IMR-90 (cell line): ENCODE results near the gene SMC6. TPM values are rescaled to one million over a fixed set of nuclear protein-coding genes. Genes with fewer than 3 reads are reported as not detected.

Experiments
- ATAC-seq: fragments of 200-7000 bp; cut with Tn5 transposase; 2 replicates; pipeline ENCODE4 v1.9.1; 2020; ENCODE audit warnings: low read depth, mild to moderate bottlenecking, moderate library complexity
- BruUV-seq: library from RNA; stranded (reverse); fragments of 400-500 nt; replicated peaks from 2 replicates; lab custom pipeline; 2021; lab: Mats Ljungman, UMichigan
- CTCF ChIA-PET: fragments of 300-600 bp; formaldehyde crosslinking; extraction: SDS; loops from one replicate; lab custom pipeline; 2021; ENCODE audit warnings: antibody characterized with exemption; lab: Yijun Ruan, JAX
- POLR2A ChIA-PET: fragments of 300-600 bp; sonication (Branson Sonifier 250); formaldehyde crosslinking; loops from one replicate; lab custom pipeline; 2022; ENCODE audit warnings: antibody characterized with exemption; ENCODE audit not compliant: unreplicated experiment; lab: Charles Lee
- DNase-seq: peaks from one replicate; pipeline ENCODE4 v3.0.0; 2013
- H2AFZ ChIP-seq: replicated peaks from 2 replicates; pipeline ENCODE3; 2013; ENCODE audit warnings: low read length, mild to moderate bottlenecking; ENCODE audit not compliant: poor library complexity
- H2AK5ac ChIP-seq: 2 replicates; pipeline ENCODE4 v1.6.1; 2013; ENCODE audit warnings: low read depth, low read length, inconsistent platforms
- H2AK9ac ChIP-seq: replicated peaks from 2 replicates; pipeline ENCODE3; 2013; ENCODE audit warnings: mild to moderate bottlenecking, low read depth, low read length, moderate library complexity; ENCODE audit not compliant: poor library complexity
- H2BK120ac ChIP-seq: 2 replicates; pipeline ENCODE4 v1.6.1; 2013; ENCODE audit warnings: low read depth, low read length, inconsistent platforms
- H2BK15ac ChIP-seq: 3 replicates; pipeline ENCODE4 v1.6.1; 2013; ENCODE audit warnings: low read depth, low read length, inconsistent platforms
- H2BK20ac ChIP-seq: 2 replicates; pipeline ENCODE4 v1.6.1; 2013; ENCODE audit warnings: low read depth, mild to moderate bottlenecking, inconsistent platforms, low read length, moderate library complexity
- H2BK5ac ChIP-seq: 2 replicates; pipeline ENCODE4 v1.6.1; 2013; ENCODE audit warnings: mild to moderate bottlenecking, low read depth, low read length, inconsistent platforms; ENCODE audit not compliant: poor library complexity, severe bottlenecking
- H3K14ac ChIP-seq: replicated peaks from 2 replicates; pipeline ENCODE4 v1.6.1; 2013; ENCODE audit warnings: low read depth, low read length, inconsistent platforms
- H3K18ac ChIP-seq: 2 replicates; pipeline ENCODE4 v1.6.1; 2013; ENCODE audit warnings: low read depth, low read length, control low read depth
- H3K23ac ChIP-seq: 2 replicates; pipeline ENCODE4 v1.6.1; 2013; ENCODE audit warnings: low read depth, low read length, inconsistent platforms
- H3K27ac ChIP-seq: 2 replicates; pipeline ENCODE4 v1.5.1; 2013; ENCODE audit warnings: mild to moderate bottlenecking, control low read depth, low read length; ENCODE audit not compliant: insufficient read depth
- H3K27me3 ChIP-seq: 2 replicates; pipeline ENCODE4 v1.6.1; 2013; ENCODE audit warnings: low read length; ENCODE audit not compliant: control insufficient read depth, insufficient read depth
- H3K36me3 ChIP-seq: 2 replicates; pipeline ENCODE4 v1.6.1; 2013; ENCODE audit warnings: low read length, mixed read lengths; ENCODE audit not compliant: control insufficient read depth, insufficient read depth
- H3K4ac ChIP-seq: 2 replicates; pipeline ENCODE4 v1.6.1; 2013; ENCODE audit warnings: low read depth, low read length, inconsistent platforms
- H3K4me1 ChIP-seq: 2 replicates; pipeline ENCODE4 v1.6.1; 2013; ENCODE audit warnings: low read length, mixed read lengths; ENCODE audit not compliant: control insufficient read depth, insufficient read depth
- H3K4me2 ChIP-seq: 2 replicates; pipeline ENCODE4 v1.6.1; 2013; ENCODE audit warnings: low read depth, mild to moderate bottlenecking, control low read depth, low read length, moderate library complexity
- H3K4me3 ChIP-seq: 2 replicates; pipeline ENCODE4 v1.5.1; 2013; ENCODE audit warnings: low read depth, mild to moderate bottlenecking, control low read depth, low read length, moderate library complexity; ENCODE audit not compliant: insufficient read depth
- H3K56ac ChIP-seq: 2 replicates; pipeline ENCODE4 v1.6.1; 2013; ENCODE audit warnings: low read length, inconsistent platforms; ENCODE audit not compliant: insufficient read depth; ENCODE audit errors: extremely low read depth
- H3K79me1 ChIP-seq, 2 experiments: 2 replicates each; pipeline ENCODE4 v1.6.1; 2013; ENCODE audit warnings: low read length in 2 of 2, inconsistent platforms in 1 of 2, low read depth in 1 of 2
- H3K9ac ChIP-seq: 2 replicates; pipeline ENCODE4 v1.6.1; 2013; ENCODE audit warnings: low read depth, low read length, control low read depth
- H3K9me1 ChIP-seq: 2 replicates; pipeline ENCODE4 v1.6.1; 2013; ENCODE audit warnings: low read length, inconsistent platforms; ENCODE audit not compliant: insufficient read depth
- H3K9me3 ChIP-seq: 2 replicates; pipeline ENCODE4 v1.6.1; 2013; ENCODE audit warnings: low read length; ENCODE audit not compliant: control insufficient read depth, insufficient read depth
- H4K20me1 ChIP-seq: 2 replicates; pipeline ENCODE4 v1.6.1; 2013; ENCODE audit warnings: low read length, inconsistent platforms; ENCODE audit not compliant: insufficient read depth
- H4K5ac ChIP-seq: 2 replicates; pipeline ENCODE4 v1.6.1; 2013; ENCODE audit warnings: mild to moderate bottlenecking, low read depth, low read length, control low read depth
- H4K8ac ChIP-seq, 2 experiments: 2 replicates each; pipeline ENCODE4 v1.6.1; 2013; ENCODE audit warnings: low read depth in 2 of 2, low read length in 2 of 2, control low read depth in 1 of 2, inconsistent platforms in 1 of 2
- H4K91ac ChIP-seq: 2 replicates; pipeline ENCODE4 v1.6.1; 2013; ENCODE audit warnings: low read depth, low read length, inconsistent platforms; ENCODE audit not compliant: insufficient read depth
- CHD1 ChIP-seq: IDR thresholded peaks from 2 replicates; pipeline ENCODE4 v1.6.1; 2012; ENCODE audit warnings: low read depth, low read length, improper control_type of control experiment
- CTCF ChIP-seq: conservative IDR thresholded peaks from 2 replicates; pipeline ENCODE4 v1.5.1; 2012; ENCODE audit warnings: mild to moderate bottlenecking, low read depth, low read length, improper control_type of control experiment
- ELK1 ChIP-seq: fragments of 150-350 bp; IDR thresholded peaks from 2 replicates; pipeline ENCODE4 v1.6.1; 2016; ENCODE audit warnings: low read depth, mild to moderate bottlenecking, low read length, moderate library complexity, borderline replicate concordance
- FOS ChIP-seq: fragments of 150-350 bp; IDR thresholded peaks from 2 replicates; pipeline ENCODE4 v1.6.1; 2016; ENCODE audit warnings: low read depth, low read length
- MAFK ChIP-seq: IDR thresholded peaks from 2 replicates; pipeline ENCODE4 v1.6.1; 2012; ENCODE audit warnings: low read depth, low read length, improper control_type of control experiment
- MAZ ChIP-seq: IDR thresholded peaks from 2 replicates; pipeline ENCODE4 v1.6.1; 2012; ENCODE audit warnings: low read depth, mild to moderate bottlenecking, low read length, improper control_type of control experiment, moderate library complexity, borderline replicate concordance
- RAD21 ChIP-seq: IDR thresholded peaks from 2 replicates; pipeline ENCODE4 v1.6.1; 2012; ENCODE audit warnings: low read length, improper control_type of control experiment
- RCOR1 ChIP-seq: IDR thresholded peaks from 2 replicates; pipeline ENCODE4 v1.6.1; 2012; ENCODE audit warnings: mild to moderate bottlenecking, low read length, improper control_type of control experiment; ENCODE audit not compliant: insufficient replicate concordance
- SMC3 ChIP-seq: fragments of 150-350 bp; IDR thresholded peaks from 2 replicates; pipeline ENCODE4 v1.6.1; 2016; ENCODE audit warnings: low read depth, mild to moderate bottlenecking, antibody characterized with exemption, low read length, moderate library complexity
- WGBS, 2 experiments: methylation state at CpG; one replicate each; pipeline versions ENCODE4 v1.1.5 to v1.1.7; 2013; ENCODE audit warnings: missing lambda C conversion rate in 2 of 2; ENCODE audit not compliant: insufficient read length in 1 of 2; ENCODE audit errors: extremely low coverage in 2 of 2; 5-methylcytosine and 5-hydroxymethylcytosine counted together
- dilution Hi-C: fragments of 300-500 bp; cut with HindIII; formaldehyde crosslinking; loops from one replicate; pipeline ENCODE4 v1.14.3; 2018; ENCODE audit warnings: low sequenced_read_pairs; ENCODE audit not compliant: unreplicated experiment
- in situ Hi-C: fragments of 300-500 bp; cut with MboI; formaldehyde crosslinking; loops from 3 replicates; pipeline ENCODE4 v1.14.3; 2019; ENCODE audit warnings: low sequenced_read_pairs, inconsistent platforms, mixed read lengths
- intact Hi-C: fragments of 100-400 bp; cut with micrococcal nuclease; formaldehyde crosslinking; loops from 2 replicates; pipeline ENCODE4 v1.10.0; 2022
- polyA plus RNA-seq, 3 experiments: library from polyadenylated mRNA; depleted of rRNA; stranded (reverse); fragments of >200 nt; gene quantifications; 2 replicates each; pipeline ENCODE4 v1.2.3, GENCODE V29; 2012; ENCODE audit warnings: low replicate concordance in 1 of 3
- total RNA-seq: library from RNA; depleted of rRNA; stranded (reverse); fragments of >200 nt; gene quantifications from 2 replicates; pipeline ENCODE4 v1.2.3, GENCODE V29; 2012

SMC6 gene
- total and polyA plus RNA-seq, 2 of the 4 experiments (the other 2 are of a cell fraction): 6.5 to 10.4 TPM

- in situ Hi-C loops: no loop called here
- TF ChIP-seq ELK1 (no peak), MAFK (no peak), RCOR1 (no peak), CTCF (no peak), SMC3 (no peak), RAD21 (no peak), CHD1 (no peak), MAZ (no peak), FOS (no peak)
- Histone ChIP-seq H2BK15ac (no peak overlapping the region), H2AK5ac (no peak overlapping the region), H3K9me3 (no peaks in the 10 kb centered on the region), H4K91ac (no peak overlapping the region), H2BK20ac (no peak overlapping the region), H3K18ac (no peak overlapping the region), H3K4me2 (peak overlapping the region; percentile 84), H3K9ac (peak overlapping the region; percentile 69), H2AFZ (no peak overlapping the region), H4K20me1 (no peaks in the 10 kb centered on the region; the same call in 1 of the 2 replicates), H3K4ac (no peak overlapping the region), H3K14ac (no peak overlapping the region), H3K23ac (peak overlapping the region; percentile 60; the same call in 1 of the 2 replicates), H3K4me1 (no peaks in the 10 kb centered on the region), H2BK5ac (no peak overlapping the region), H3K27ac (peak overlapping the region; percentile 99), H4K8ac (peak overlapping the region; percentile 39 to 59; a peak in 2 of 4 replicates), H3K9me1 (no peaks in the 10 kb centered on the region; the same call in none of the 2 replicates), H3K56ac (no peak overlapping the region), H4K5ac (no peak overlapping the region), H2AK9ac (no peak overlapping the region), H3K79me1 (peaks cover 11 to 22% of the 10 kb centered on the region in 2 experiments), H3K27me3 (no peaks in the 10 kb centered on the region), H3K4me3 (peak overlapping the region; percentile 95), H2BK120ac (no peak overlapping the region), H3K36me3 (no peaks in the 10 kb centered on the region)
- WGBS, 2 experiments: no CpG with 5 or more reads among the region's 8 CpGs
- BruUV-seq: TSS peak; percentile 34
- intact Hi-C loops: no loop called here
- CTCF ChIA-PET: interaction anchor here (1.0 to 1.2 kb wide), 2 partner anchors 18 to 21 kb away, joined by 3 to 4 read pairs; no protein-coding TSS in a partner anchor
- DNase-seq: no peak
- no peak for ATAC-seq
- dilution Hi-C loops: no loop called here
- POLR2A ChIA-PET: no interaction called here
Measured at GRCh38 chr2:17754773-17755425, 1.3 kb upstream of the SMC6 start.
